ENCODE measurements around the gene IGSF22. TPM values are rescaled to one million over a fixed set of nuclear protein-coding genes. Genes with fewer than 3 reads are reported as not detected.
A peak's percentile ranks its signal among the peaks of the same experiment; 100 is the strongest.
"Not testable (repeated sequence)": the region's sequence is repeated elsewhere in the genome, so short reads cannot be mapped to it uniquely, and the experiment has no call there.

IGSF22 gene
- polyA plus RNA-seq, 4 donors = 0.27 to 1.3 (median 0.69) TPM

- FAIRE-seq; H3K27ac ChIP-seq (ENCODE audit: low read depth in 1 of 3, low read length in 2 of 3); H3K4me1 ChIP-seq (ENCODE audit: control insufficient read depth in 3 of 3, insufficient read depth in 2 of 3, low read depth in 1 of 3, low read length in 2 of 3); DNase-seq; H3K4me3 ChIP-seq (ENCODE audit: low read depth in 1 of 3, low read length in 3 of 3); H3K27me3 ChIP-seq (ENCODE audit: control insufficient read depth in 3 of 3, insufficient read depth in 3 of 3, low read length in 3 of 3); H3K36me3 ChIP-seq (ENCODE audit: control insufficient read depth in 3 of 3, insufficient read depth in 2 of 3, low read depth in 1 of 3, low read length in 3 of 3); H3K9me3 ChIP-seq (ENCODE audit: control insufficient read depth in 2 of 2, insufficient read depth in 1 of 2, low read depth in 1 of 2, low read length in 1 of 2): not testable (repeated sequence)
- 60 to 95% (median 92%) methylated on average over 1 of the region's 1 CpG for WGBS, 3 donors
These were observed 44.0 kb downstream of the IGSF22 start for GRCh38 chr11:18681949-18682348.

DNA sequence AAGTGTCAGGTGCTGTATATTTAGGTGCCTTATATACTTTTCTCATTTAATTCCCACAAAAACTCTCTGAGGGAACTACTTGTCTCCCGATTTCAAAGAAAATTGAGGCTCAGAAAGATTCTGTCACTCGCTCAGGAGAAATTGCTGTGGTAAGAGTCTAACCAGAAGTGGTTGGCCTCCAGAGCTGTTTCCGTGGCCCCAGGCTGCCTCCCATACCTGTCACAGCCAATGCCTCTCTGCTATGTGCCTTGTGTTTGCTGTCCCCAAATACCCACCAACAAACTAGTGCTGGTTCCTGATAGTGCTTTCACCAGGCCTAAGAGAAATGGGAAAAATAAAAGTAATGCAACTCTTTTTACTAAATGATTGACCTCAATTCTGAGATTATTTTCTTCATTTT lies 48.4 kb downstream of the IGSF22 start:
- WGBS, 3 donors = 80 to 90% (median 81%) methylated on average over 3 of the region's 3 CpGs
- Histone ChIP-seq H3K27me3 (ENCODE audit: control insufficient read depth in 3 of 3, insufficient read depth in 3 of 3, low read length in 3 of 3) (no peaks in the 10 kb centered on the region), H3K4me1 (ENCODE audit: control insufficient read depth in 3 of 3, insufficient read depth in 2 of 3, low read depth in 1 of 3, low read length in 2 of 3) (no peaks in the 10 kb centered on the region), H3K36me3 (ENCODE audit: control insufficient read depth in 3 of 3, insufficient read depth in 2 of 3, low read depth in 1 of 3, low read length in 3 of 3) (no peaks in the 10 kb centered on the region), H3K4me3 (ENCODE audit: low read depth in 1 of 3, low read length in 3 of 3) (no peak overlapping the region), H3K9me3 (ENCODE audit: control insufficient read depth in 2 of 2, insufficient read depth in 1 of 2, low read depth in 1 of 2, low read length in 1 of 2) (no peaks in the 10 kb centered on the region), H3K27ac (ENCODE audit: low read depth in 1 of 3, low read length in 2 of 3) (no peak overlapping the region)
- no peak for FAIRE-seq
- no peak for DNase-seq

DNA sequence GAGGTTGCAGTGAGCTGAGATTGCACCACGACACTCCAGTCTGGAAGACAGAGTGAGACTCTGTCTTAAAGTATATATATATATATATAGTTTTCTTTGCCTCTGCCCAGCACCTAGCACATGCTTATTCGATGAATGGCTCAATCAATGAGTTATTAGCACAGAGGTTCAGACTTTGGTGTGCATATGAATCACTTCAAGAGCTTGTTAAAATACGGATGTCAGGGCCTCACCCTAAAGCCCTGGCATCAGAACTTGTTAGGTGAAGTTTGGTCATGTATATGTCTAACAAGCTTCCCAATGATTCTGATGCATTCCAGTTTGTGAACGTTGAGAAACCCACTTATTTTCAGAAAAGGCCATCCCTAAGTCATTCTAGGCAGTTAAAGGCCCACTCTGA lies 49.2 kb downstream of the IGSF22 start:
- Histone ChIP-seq H3K9me3 (ENCODE audit: control insufficient read depth in 2 of 2, insufficient read depth in 1 of 2, low read depth in 1 of 2, low read length in 1 of 2) (no peaks in the 10 kb centered on the region), H3K27me3 (ENCODE audit: control insufficient read depth in 3 of 3, insufficient read depth in 3 of 3, low read length in 3 of 3) (no peaks in the 10 kb centered on the region), H3K36me3 (ENCODE audit: control insufficient read depth in 3 of 3, insufficient read depth in 2 of 3, low read depth in 1 of 3, low read length in 3 of 3) (no peaks in the 10 kb centered on the region), H3K4me3 (ENCODE audit: low read depth in 1 of 3, low read length in 3 of 3) (no peak overlapping the region), H3K27ac (ENCODE audit: low read depth in 1 of 3, low read length in 2 of 3) (no peak overlapping the region), H3K4me1 (ENCODE audit: control insufficient read depth in 3 of 3, insufficient read depth in 2 of 3, low read depth in 1 of 3, low read length in 2 of 3) (no peaks in the 10 kb centered on the region)
- FAIRE-seq (no peak), DNase-seq (no peak)
- 61 to 82% (median 65%) methylated on average over 4 of the region's 4 CpGs for WGBS, 3 donors

DNA sequence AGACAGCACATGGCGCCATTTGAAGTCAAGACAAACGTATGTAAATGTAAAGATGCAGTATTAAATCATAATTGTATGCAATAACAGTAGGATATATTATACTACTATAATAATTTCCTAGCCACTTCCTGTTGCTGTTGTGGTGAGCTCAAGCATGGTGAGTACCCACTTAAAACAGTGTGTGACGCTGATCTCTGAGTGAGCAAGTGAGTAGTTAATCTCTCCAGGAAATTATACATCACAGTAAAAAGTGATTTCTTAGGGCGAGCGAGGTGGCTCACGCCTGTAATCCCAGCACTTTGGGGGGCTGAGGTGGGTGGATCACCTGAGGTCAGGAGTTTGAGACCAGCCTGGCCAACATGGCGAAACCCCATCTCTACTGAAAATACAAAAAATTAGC lies 53.8 kb downstream of the IGSF22 start:
- not testable (repeated sequence) for H3K4me1 ChIP-seq (ENCODE audit: control insufficient read depth in 3 of 3, insufficient read depth in 2 of 3, low read depth in 1 of 3, low read length in 2 of 3); H3K27ac ChIP-seq (ENCODE audit: low read depth in 1 of 3, low read length in 2 of 3); H3K9me3 ChIP-seq (ENCODE audit: control insufficient read depth in 2 of 2, insufficient read depth in 1 of 2, low read depth in 1 of 2, low read length in 1 of 2); H3K27me3 ChIP-seq (ENCODE audit: control insufficient read depth in 3 of 3, insufficient read depth in 3 of 3, low read length in 3 of 3); H3K36me3 ChIP-seq (ENCODE audit: control insufficient read depth in 3 of 3, insufficient read depth in 2 of 3, low read depth in 1 of 3, low read length in 3 of 3); FAIRE-seq; H3K4me3 ChIP-seq (ENCODE audit: low read depth in 1 of 3, low read length in 3 of 3)
- DNase-seq = peak in 1 of 2 donors; percentile 50
- WGBS, 3 donors = 64 to 85% (median 65%) methylated on average over 7 of the region's 7 CpGs

- 70 to 86% (median 82%) methylated on average over 2 of the region's 2 CpGs for WGBS, 3 donors
- Histone ChIP-seq H3K27ac (ENCODE audit: low read depth in 1 of 3, low read length in 2 of 3) (no peak overlapping the region), H3K36me3 (ENCODE audit: control insufficient read depth in 3 of 3, insufficient read depth in 2 of 3, low read depth in 1 of 3, low read length in 3 of 3) (no peaks in the 10 kb centered on the region), H3K9me3 (ENCODE audit: control insufficient read depth in 2 of 2, insufficient read depth in 1 of 2, low read depth in 1 of 2, low read length in 1 of 2) (no peaks in the 10 kb centered on the region), H3K4me1 (ENCODE audit: control insufficient read depth in 3 of 3, insufficient read depth in 2 of 3, low read depth in 1 of 3, low read length in 2 of 3) (peaks cover 0 to 3% (median 3%) of the 10 kb centered on the region in 3 donors), H3K4me3 (ENCODE audit: low read depth in 1 of 3, low read length in 3 of 3) (no peak overlapping the region), H3K27me3 (ENCODE audit: control insufficient read depth in 3 of 3, insufficient read depth in 3 of 3, low read length in 3 of 3) (no peaks in the 10 kb centered on the region)
- no peak for DNase-seq
- no peak for FAIRE-seq
These were observed 54.7 kb downstream of the IGSF22 start for GRCh38 chr11:18671246-18671645.

GRCh38 chr11:18669711-18670110 lies 56.3 kb downstream of the IGSF22 start:
- FAIRE-seq = no peak
- peak in 1 of 2 donors; percentile 15 for DNase-seq
- 64 to 81% (median 68%) methylated on average over 4 of the region's 4 CpGs for WGBS, 3 donors
- Histone ChIP-seq H3K27ac (ENCODE audit: low read depth in 1 of 3, low read length in 2 of 3) (no peak overlapping the region), H3K36me3 (ENCODE audit: control insufficient read depth in 3 of 3, insufficient read depth in 2 of 3, low read depth in 1 of 3, low read length in 3 of 3) (no peaks in the 10 kb centered on the region), H3K27me3 (ENCODE audit: control insufficient read depth in 3 of 3, insufficient read depth in 3 of 3, low read length in 3 of 3) (no peaks in the 10 kb centered on the region), H3K9me3 (ENCODE audit: control insufficient read depth in 2 of 2, insufficient read depth in 1 of 2, low read depth in 1 of 2, low read length in 1 of 2) (no peaks in the 10 kb centered on the region), H3K4me3 (ENCODE audit: low read depth in 1 of 3, low read length in 3 of 3) (no peak overlapping the region), H3K4me1 (ENCODE audit: control insufficient read depth in 3 of 3, insufficient read depth in 2 of 3, low read depth in 1 of 3, low read length in 2 of 3) (peaks cover 0 to 3% (median 3%) of the 10 kb centered on the region in 3 donors)

- peaks cover 0 to 3% (median 3%) of the 10 kb centered on the region in 3 donors for H3K4me1 ChIP-seq (ENCODE audit: control insufficient read depth in 3 of 3, insufficient read depth in 2 of 3, low read depth in 1 of 3, low read length in 2 of 3)
- FAIRE-seq = no peak
- 2 to 21% (median 11%) methylated on average over 2 of the region's 2 CpGs for WGBS, 3 donors
- no peak overlapping the region for H3K4me3 ChIP-seq (ENCODE audit: low read depth in 1 of 3, low read length in 3 of 3)
- no peaks in the 10 kb centered on the region for H3K9me3 ChIP-seq (ENCODE audit: control insufficient read depth in 2 of 2, insufficient read depth in 1 of 2, low read depth in 1 of 2, low read length in 1 of 2)
- DNase-seq = peak in 1 of 2 donors; percentile 15
- no peak overlapping the region for H3K27ac ChIP-seq (ENCODE audit: low read depth in 1 of 3, low read length in 2 of 3)
- H3K27me3 ChIP-seq (ENCODE audit: control insufficient read depth in 3 of 3, insufficient read depth in 3 of 3, low read length in 3 of 3) = no peaks in the 10 kb centered on the region
- H3K36me3 ChIP-seq (ENCODE audit: control insufficient read depth in 3 of 3, insufficient read depth in 2 of 3, low read depth in 1 of 3, low read length in 3 of 3) = no peaks in the 10 kb centered on the region
These were observed 56.8 kb downstream of the IGSF22 start for GRCh38 chr11:18669219-18669596.

DNA sequence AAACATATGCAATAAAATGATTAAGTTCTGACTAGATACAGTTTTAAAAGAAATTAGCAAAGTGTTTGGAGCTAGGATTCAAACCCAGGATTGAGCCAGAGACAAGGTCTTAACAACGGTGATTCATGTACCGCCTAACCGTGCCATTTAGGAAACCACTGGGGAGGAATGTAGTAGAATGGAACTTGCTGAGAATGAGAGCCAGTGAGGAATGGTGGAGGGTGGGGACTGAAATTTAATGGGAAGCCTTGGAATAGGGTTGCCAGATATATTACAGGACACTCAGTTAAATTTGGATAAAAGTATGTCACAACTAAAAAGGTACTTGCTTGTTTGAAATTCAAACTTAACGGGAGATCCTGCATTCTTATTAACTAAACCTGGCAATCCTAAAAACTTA lies 57.9 kb downstream of the IGSF22 start:
- DNase-seq = no peak
- H3K27ac ChIP-seq (ENCODE audit: low read depth in 1 of 3, low read length in 2 of 3) = no peak overlapping the region
- H3K4me3 ChIP-seq (ENCODE audit: low read depth in 1 of 3, low read length in 3 of 3) = no peak overlapping the region
- H3K36me3 ChIP-seq (ENCODE audit: control insufficient read depth in 3 of 3, insufficient read depth in 2 of 3, low read depth in 1 of 3, low read length in 3 of 3) = no peaks in the 10 kb centered on the region
- H3K4me1 ChIP-seq (ENCODE audit: control insufficient read depth in 3 of 3, insufficient read depth in 2 of 3, low read depth in 1 of 3, low read length in 2 of 3) = peaks cover 0 to 3% (median 3%) of the 10 kb centered on the region in 3 donors
- H3K9me3 ChIP-seq (ENCODE audit: control insufficient read depth in 2 of 2, insufficient read depth in 1 of 2, low read depth in 1 of 2, low read length in 1 of 2) = no peaks in the 10 kb centered on the region
- 92 to 95% (median 95%) methylated on average over 4 of the region's 4 CpGs for WGBS, 3 donors
- no peak for FAIRE-seq
- no peaks in the 10 kb centered on the region for H3K27me3 ChIP-seq (ENCODE audit: control insufficient read depth in 3 of 3, insufficient read depth in 3 of 3, low read length in 3 of 3)

DNA sequence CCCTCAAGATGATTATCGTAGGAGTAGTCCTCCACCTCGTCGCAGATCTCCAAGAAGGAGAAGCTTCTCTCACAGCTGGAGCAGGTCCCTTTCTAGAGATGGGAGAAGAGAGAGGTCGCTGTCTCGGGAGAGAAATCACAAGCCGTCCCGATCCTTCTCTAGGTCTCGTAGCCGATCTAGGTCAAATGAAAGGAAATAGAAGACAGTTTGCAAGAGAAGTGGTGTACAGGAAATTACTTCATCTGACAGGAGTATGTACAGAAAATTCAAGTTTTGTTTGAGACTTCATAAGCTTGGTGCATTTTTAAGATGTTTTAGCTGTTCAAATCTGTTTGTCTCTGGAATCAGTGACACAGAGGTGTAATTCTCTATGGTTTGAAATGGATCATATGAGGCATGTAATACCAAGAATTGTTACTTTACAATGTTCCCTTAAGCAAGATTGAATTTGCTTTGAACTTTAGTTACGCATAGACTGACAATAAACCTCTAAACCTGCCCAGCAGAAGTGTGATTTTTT lies 60.6 kb downstream of the IGSF22 start:
- DNase-seq; H3K36me3 ChIP-seq (ENCODE audit: control insufficient read depth in 3 of 3, insufficient read depth in 2 of 3, low read depth in 1 of 3, low read length in 3 of 3); H3K9me3 ChIP-seq (ENCODE audit: control insufficient read depth in 2 of 2, insufficient read depth in 1 of 2, low read depth in 1 of 2, low read length in 1 of 2); FAIRE-seq; H3K4me3 ChIP-seq (ENCODE audit: low read depth in 1 of 3, low read length in 3 of 3); H3K27me3 ChIP-seq (ENCODE audit: control insufficient read depth in 3 of 3, insufficient read depth in 3 of 3, low read length in 3 of 3); H3K4me1 ChIP-seq (ENCODE audit: control insufficient read depth in 3 of 3, insufficient read depth in 2 of 3, low read depth in 1 of 3, low read length in 2 of 3): not testable (repeated sequence)
- peak overlapping the region in 1 of 3 donors; percentile 44 for H3K27ac ChIP-seq (ENCODE audit: low read depth in 1 of 3, low read length in 2 of 3)
- 77 to 86% (median 84%) methylated on average over 10 of the region's 10 CpGs for WGBS, 3 donors

Data from small intestine (tissue), 7 donors.